ENCODE measurements around the gene CRELD1.

Gene CRELD1

DNA sequence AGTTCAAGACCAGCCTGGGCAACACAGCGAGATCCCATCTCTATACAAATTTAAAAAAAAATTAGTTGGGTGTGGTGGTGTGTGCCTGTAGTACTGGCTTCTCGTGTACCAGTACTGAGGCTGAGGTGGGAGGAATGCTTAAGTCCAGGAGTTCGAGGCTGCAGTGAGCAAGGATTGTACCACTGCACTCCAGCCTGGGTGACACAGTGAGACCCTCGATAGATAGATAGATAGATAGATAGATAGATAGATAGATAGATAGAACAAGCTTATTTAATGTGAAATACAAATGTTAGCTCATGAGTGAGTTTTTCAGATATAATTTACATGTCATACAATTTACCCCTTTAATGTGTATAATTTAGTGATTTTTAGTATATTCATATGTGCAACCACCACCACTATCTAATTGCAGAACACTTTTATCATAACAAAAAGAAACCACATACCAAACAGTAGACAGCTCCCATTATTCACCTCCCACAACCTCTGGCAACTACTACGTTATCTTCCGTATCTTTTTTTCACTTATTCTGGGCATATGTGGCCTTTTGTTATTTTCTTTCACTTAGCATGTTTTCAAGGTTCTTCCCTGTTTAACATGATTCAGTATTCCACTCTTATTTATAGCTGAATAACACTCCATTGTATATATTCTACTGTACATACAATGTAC lies 31.7 kb downstream of the CRELD1 start:
- no peak for DNase-seq

DNA sequence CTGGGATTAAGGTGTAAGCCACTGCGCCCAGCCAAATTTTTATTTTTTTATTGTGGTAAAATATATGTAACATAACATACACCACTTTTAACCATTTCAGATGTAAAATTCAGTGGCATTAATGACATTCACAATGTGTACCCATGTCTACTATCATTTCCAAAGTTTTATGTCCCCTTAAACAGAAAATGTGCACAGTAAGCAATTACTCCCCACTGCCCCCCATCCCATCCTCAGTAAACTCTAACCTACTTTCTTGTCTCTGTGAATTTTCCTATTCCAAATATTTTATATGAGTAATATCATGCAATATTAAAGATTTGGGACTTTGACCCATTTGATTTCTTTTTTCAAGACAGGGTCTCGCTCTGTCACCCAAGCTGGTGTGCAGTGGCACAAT lies 33.2 kb downstream of the CRELD1 start:
- DNase-seq: no peak

DNA sequence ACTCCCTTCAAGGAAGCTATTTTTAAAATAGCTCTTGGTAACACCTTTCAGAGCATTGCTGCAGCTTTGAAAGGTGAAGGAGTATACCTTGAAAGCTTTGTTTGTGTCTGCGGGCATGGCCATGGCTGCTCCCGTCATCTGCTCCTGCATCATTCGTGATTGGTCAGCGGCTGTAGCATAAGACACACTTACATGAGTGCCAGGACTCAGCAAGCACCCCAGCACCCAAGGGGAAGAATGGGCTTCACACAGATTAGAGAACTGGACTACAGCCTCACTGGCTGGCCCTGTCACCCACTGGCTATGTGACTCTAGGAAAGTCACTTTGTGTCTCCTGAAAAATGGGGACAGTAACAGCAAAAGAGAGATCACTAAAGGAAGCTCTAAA lies 36.0 kb downstream of the CRELD1 start:
- no peak for DNase-seq

DNA sequence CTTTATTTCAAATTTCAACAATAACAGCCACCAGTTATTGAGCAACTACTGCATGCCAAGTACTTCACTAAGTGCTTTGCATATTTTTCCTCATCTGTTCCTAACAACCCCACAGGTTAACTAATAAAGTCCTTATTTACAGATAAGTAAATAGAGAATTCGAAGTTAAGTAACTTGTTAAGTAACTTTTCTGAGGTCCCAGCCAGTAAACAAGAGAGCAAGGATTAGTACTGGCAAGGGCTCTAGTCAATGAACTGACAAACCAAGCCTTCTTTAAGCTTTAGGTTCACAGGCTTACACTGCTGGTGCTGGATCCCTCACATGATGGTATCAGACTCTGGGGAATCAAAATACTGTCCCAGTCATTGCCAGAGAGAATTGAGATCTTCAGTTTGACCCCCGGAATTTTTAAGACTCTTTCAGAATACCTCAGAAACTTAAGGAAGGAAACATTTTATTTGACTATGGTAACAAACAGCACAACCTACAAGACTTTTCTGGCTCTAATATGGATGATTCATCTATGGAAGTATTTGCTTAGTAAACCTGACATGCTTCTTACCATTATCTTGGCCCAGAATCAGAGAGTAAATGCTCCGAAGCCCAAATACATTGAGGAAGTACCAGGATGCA lies 36.5 kb downstream of the CRELD1 start:
- DNase-seq: no peak

DNA sequence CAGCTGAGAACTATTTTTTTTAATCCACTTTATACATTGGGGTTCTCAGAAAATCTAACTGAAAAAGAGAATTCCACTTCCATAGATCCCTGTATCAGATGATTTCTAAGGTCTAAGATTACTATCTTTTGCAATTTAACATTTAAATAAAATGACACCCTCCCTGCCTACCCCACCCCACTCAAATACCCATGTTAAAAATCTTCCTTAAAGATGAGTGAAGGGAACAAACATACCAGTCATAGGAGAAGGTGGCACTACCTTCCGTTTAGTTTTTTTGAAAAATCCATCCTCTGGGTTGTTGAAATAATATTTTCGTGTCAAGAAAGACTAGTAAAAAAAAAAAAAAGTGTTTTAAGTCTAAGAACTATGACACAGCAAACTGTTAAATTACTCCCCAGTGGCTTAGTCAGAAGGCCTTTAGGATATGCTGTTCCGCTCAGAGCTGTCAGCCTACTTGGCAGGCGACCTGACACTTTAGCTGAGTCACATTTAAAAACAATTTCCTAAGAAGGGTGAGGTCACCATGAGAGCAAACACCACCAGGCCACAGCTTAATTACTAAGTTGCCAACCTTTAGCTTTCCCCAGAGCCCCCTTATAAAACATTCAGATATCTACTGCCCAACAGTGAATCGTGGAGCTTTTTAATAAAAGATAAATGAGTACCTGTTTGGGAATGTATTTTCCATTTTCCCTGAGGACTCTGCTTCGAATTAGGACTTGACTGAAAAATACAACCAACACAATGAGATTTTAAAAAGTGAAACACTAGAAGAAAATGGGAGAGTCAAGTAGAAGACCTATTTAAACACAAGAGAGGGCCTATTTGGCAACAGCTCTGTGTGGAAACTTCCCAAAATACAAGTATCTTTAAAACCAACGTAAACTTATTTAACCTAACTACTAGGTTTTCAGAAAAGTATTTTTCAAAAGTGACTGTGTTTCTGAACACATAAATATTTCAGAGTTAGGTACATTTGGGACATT lies 43.4 kb downstream of the CRELD1 start:
- DNase-seq: no peak

DNA sequence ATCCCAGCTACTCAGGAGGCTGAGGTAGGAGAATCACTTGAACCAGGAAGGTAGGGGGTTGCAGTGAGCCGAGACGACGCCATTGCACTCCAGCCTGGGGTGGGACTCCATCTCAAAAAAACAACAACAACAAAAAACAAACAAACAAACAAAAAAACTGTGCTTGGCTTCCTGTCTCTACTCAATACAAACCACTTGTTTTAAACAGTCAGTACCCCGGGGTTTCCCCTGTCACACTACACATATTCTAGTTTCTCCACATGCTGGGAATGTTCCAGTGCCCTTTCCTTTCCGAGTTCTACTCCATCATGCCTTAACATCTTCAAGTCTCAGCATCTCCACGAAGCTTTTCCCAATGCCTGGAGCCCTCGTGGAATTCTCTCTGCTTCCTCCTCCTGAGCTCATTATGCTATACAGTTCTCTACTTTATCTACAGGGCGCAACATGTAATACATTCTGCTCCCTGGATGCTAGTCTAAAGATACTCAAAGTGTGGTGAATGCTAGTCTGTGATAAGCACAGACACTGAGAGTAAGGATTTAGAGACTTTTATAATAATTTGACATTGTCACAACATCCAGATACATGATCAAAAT lies 45.2 kb downstream of the CRELD1 start:
- DNase-seq: no peak

DNA sequence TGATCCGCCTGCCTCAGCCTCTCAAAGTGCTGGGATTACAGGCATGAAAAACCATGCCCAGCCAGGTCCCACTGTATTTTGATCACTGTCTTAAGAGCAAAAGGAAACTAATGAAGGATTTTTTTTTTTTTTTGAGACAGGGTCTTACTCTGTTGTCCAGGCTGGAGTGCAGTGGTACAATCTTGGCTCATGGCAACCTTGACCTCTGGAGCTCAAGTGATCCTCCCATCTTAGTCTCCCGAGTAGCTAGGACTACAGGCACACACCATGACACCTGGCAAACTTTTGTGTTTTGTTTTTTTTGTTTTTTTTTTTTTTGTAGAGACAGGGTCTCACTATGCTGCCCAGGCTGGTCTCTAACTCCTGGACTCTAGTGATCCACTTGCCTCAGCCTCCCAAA lies 46.6 kb downstream of the CRELD1 start:
- no peak for DNase-seq

DNA sequence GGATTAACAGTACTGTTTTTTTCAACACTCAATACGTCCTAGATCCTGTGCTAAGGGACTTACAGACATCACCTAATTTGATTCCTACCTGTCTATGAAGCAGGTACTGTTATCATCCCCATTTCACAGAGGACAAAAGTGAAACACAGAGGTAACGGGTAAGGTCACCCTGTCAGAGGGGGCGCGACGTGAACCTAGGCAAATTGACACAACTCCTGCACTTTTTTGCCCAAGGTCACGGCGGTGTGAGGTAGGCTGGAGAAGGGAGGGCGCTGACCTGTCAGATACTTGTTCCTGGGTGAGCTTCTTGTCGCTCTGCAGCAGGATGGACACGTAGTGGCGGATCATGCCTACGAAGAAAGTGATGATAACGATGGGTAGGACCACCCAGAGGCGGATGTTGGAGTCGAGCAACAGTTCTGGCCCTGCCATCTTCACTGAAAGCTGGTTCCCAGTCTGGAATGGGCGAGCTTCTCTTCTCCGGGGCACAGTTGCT lies 52.6 kb downstream of the CRELD1 start:
- DNase-seq: no peak

DNA sequence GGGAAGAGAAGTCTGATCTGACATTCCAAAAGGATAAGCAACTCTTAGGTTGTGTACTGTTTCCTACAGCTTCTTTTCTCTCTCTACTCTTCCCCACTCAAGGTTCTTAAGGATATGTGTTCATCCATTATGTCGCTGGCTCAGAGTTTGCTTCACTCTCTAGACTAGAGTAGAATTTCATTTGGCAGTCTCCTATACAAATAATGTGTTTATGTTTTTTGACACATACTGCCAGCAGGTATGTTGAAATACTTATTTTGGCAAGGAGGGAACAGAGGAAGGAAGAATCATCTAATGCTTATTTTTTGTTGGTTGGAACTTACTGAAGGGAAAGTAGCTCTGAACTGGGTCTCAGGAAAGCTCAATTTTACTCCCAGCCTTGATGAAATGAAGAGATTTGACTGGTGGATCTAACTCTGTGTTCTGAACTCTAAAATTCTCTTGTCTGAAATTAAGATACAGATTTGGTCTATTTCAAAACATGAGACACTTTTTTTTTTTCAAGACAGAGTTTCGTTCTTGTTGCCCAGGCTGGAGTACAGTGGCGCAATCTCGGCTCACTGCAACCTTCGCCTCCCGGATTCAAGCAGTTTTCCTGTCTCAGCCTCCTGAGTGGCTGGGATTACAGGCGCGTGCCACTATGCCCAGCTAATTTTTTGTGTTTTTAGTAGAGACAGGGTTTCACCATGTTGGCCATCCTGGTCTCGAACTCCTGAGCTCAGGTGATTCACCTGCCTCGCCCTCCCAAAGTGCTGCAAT lies 60.6 kb downstream of the CRELD1 start:
- DNase-seq: no peak

Measured in activated CD4-positive, CD25-positive, alpha-beta regulatory T cell (primary cell).